ENCODE measurements around the gene VAMP3. TPM values are rescaled to one million over a fixed set of nuclear protein-coding genes. Genes with fewer than 3 reads are reported as not detected.
A peak's percentile ranks its signal among the peaks of the same experiment; 100 is the strongest.

Gene VAMP3
- total and polyA plus RNA-seq, 9 of the 15 experiments (the other 6 are each of a cell fraction or from before 2014, with no cell fraction given): 27.1 to 71.3 (median 47.5) TPM

- H3K4me3 ChIP-seq: no peak overlapping the region
- H3K36me3 ChIP-seq (ENCODE audit: control insufficient read depth, insufficient read depth, low read length): no peaks in the 10 kb centered on the region
- no peak for FAIRE-seq
- 0 out of 2 replicates have a peak, but pooled peaks cover 5% of the 10 kb centered on the region for H4K20me1 ChIP-seq (replicated peaks; ENCODE audit: control insufficient read depth, insufficient read depth, low read length)
- WGBS (ENCODE audit: insufficient coverage, low coverage, missing lambda C conversion rate): 1% methylated on average over 3 of the region's 3 CpGs
- in situ Hi-C loops (cut with MboI) (loop anchor here (5.0 kb wide), 1 partner anchor 81 kb away; no protein-coding TSS in a partner anchor), intact Hi-C loops (cut with micrococcal nuclease) (loop anchor here (5.0 kb wide), 1 partner anchor 149 kb away; no protein-coding TSS in a partner anchor)
- H2AFZ ChIP-seq (ENCODE audit: low read depth, low read length): no peak overlapping the region
- no peak for DNase-seq (ENCODE audit: extremely low read depth in 1 of 4, low spot score in 3 of 4)
- H3K27ac ChIP-seq (ENCODE audit: extremely low read depth, low read depth, low read length): no peak overlapping the region
- H3K9ac ChIP-seq (ENCODE audit: insufficient read depth in 1 of 2, low read depth in 2 of 2, low read length in 2 of 2): no peak overlapping the region
- no peaks in the 10 kb centered on the region for H3K4me1 ChIP-seq (replicated peaks in 1 of 2; ENCODE audit: control insufficient read depth in 2 of 2, insufficient read depth in 2 of 2, low read length in 2 of 2)
- H3K4me2 ChIP-seq (ENCODE audit: insufficient read depth, low read length): no peak overlapping the region
- CTCF ChIA-PET (ENCODE audit: low intra/inter-chr PET ratio): interaction anchor here (6.1 kb wide), 1 partner anchor 85 kb away, joined by 58 read pairs; no protein-coding TSS in a partner anchor
- TF ChIP-seq PML (IDR thresholded peaks at IDR 0.05; ENCODE audit: low read length): no peak
- TF ChIP-seq SRF (CRISPR knock-in tag; IDR thresholded peaks at IDR 0.05): peak in 1 of 2 experiments; percentile 79; a peak in 2 of 4 replicates
- no TSS peak for BruUV-seq (replicated peaks)
- no peaks in the 10 kb centered on the region for H3K9me3 ChIP-seq (replicated peaks; ENCODE audit: control insufficient read depth, insufficient read depth, low read depth, low read length)
- H3K27me3 ChIP-seq (ENCODE audit: control insufficient read depth in 2 of 2, insufficient read depth in 2 of 2, low read length in 2 of 2): peaks cover 17 to 33% of the 10 kb centered on the region in 2 experiments
- no peaks in the 10 kb centered on the region for H3K9me1 ChIP-seq (ENCODE audit: control insufficient read depth, insufficient read depth, low read length)
- no peak for ATAC-seq
- POLR2A ChIA-PET: interaction anchor here (1.2 to 1.4 kb wide), 2 partner anchors 11 to 36 kb away, joined by 3 to 5 read pairs; no protein-coding TSS in a partner anchor
- no peaks in the 10 kb centered on the region for H3K79me2 ChIP-seq (ENCODE audit: control insufficient read depth, insufficient read depth, low read length)
These were observed 17.5 kb upstream of the VAMP3 start for GRCh38 chr1:7753641-7754040.

GRCh38 chr1:7754234-7754633 lies 16.9 kb upstream of the VAMP3 start:
- Histone ChIP-seq H4K20me1 (replicated peaks; ENCODE audit: control insufficient read depth, insufficient read depth, low read length) (0 out of 2 replicates have a peak, but pooled peaks cover 5% of the 10 kb centered on the region), H3K36me3 (ENCODE audit: control insufficient read depth, insufficient read depth, low read length) (no peaks in the 10 kb centered on the region), H3K9ac (ENCODE audit: insufficient read depth in 1 of 2, low read depth in 2 of 2, low read length in 2 of 2) (no peak overlapping the region), H3K27me3 (ENCODE audit: control insufficient read depth in 2 of 2, insufficient read depth in 2 of 2, low read length in 2 of 2) (peaks cover 17 to 32% of the 10 kb centered on the region in 2 experiments), H2AFZ (ENCODE audit: low read depth, low read length) (no peak overlapping the region), H3K9me3 (replicated peaks; ENCODE audit: control insufficient read depth, insufficient read depth, low read depth, low read length) (no peaks in the 10 kb centered on the region), H3K27ac (ENCODE audit: extremely low read depth, low read depth, low read length) (no peak overlapping the region), H3K9me1 (ENCODE audit: control insufficient read depth, insufficient read depth, low read length) (no peaks in the 10 kb centered on the region), H3K4me3 (no peak overlapping the region), H3K4me2 (ENCODE audit: insufficient read depth, low read length) (no peak overlapping the region), H3K79me2 (ENCODE audit: control insufficient read depth, insufficient read depth, low read length) (no peaks in the 10 kb centered on the region), H3K4me1 (replicated peaks in 1 of 2; ENCODE audit: control insufficient read depth in 2 of 2, insufficient read depth in 2 of 2, low read length in 2 of 2) (no peaks in the 10 kb centered on the region)
- TF ChIP-seq ZC3H4 (CRISPR knock-in tag; IDR thresholded peaks at IDR 0.05; ENCODE audit: borderline replicate concordance) (no peak), GTF2F1 (IDR thresholded peaks at IDR 0.05; ENCODE audit: low read depth, low read length) (no peak), ZNF316 (IDR thresholded peaks at IDR 0.05) (no peak), BMI1 (IDR thresholded peaks at IDR 0.05; ENCODE audit: low read length) (peak; percentile 12; the same call in 1 of the 2 replicates), THRA (IDR thresholded peaks at IDR 0.05) (no peak), GTF2E2 (tag; IDR thresholded peaks at IDR 0.05) (no peak), RBM25 (IDR thresholded peaks at IDR 0.05; ENCODE audit: low read depth, low read length, severe bottlenecking) (no peak)
- TF ChIP-seq, protein P1, sequence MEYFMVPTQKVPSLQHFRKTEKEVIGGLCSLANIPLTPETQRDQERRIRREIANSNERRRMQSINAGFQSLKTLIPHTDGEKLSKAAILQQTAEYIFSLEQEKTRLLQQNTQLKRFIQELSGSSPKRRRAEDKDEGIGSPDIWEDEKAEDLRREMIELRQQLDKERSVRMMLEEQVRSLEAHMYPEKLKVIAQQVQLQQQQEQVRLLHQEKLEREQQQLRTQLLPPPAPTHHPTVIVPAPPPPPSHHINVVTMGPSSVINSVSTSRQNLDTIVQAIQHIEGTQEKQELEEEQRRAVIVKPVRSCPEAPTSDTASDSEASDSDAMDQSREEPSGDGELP (CRISPR knock-in tag; IDR thresholded peaks at IDR 0.05; ENCODE audit: borderline replicate concordance): no peak
- DNase-seq (ENCODE audit: extremely low read depth in 1 of 4, low spot score in 3 of 4) (no peak), ATAC-seq (no peak), FAIRE-seq (no peak)
- intact Hi-C loops (cut with micrococcal nuclease): loop anchor here (5.0 kb wide), 1 partner anchor 148 kb away; no protein-coding TSS in a partner anchor
- WGBS (ENCODE audit: insufficient coverage, low coverage, missing lambda C conversion rate): 5% methylated on average over 3 of the region's 3 CpGs
- ChIA-PET POLR2A (no interaction called here), CTCF (ENCODE audit: low intra/inter-chr PET ratio) (interaction anchor here (6.1 kb wide), 1 partner anchor 86 kb away, joined by 58 read pairs; no protein-coding TSS in a partner anchor)
- in situ Hi-C loops (cut with MboI): loop anchor here (5.0 kb wide), 1 partner anchor 82 kb away; no protein-coding TSS in a partner anchor
- BruUV-seq (replicated peaks): no TSS peak
